ENCODE results near the gene SEMA3B.

- TF ChIP-seq, protein P1, sequence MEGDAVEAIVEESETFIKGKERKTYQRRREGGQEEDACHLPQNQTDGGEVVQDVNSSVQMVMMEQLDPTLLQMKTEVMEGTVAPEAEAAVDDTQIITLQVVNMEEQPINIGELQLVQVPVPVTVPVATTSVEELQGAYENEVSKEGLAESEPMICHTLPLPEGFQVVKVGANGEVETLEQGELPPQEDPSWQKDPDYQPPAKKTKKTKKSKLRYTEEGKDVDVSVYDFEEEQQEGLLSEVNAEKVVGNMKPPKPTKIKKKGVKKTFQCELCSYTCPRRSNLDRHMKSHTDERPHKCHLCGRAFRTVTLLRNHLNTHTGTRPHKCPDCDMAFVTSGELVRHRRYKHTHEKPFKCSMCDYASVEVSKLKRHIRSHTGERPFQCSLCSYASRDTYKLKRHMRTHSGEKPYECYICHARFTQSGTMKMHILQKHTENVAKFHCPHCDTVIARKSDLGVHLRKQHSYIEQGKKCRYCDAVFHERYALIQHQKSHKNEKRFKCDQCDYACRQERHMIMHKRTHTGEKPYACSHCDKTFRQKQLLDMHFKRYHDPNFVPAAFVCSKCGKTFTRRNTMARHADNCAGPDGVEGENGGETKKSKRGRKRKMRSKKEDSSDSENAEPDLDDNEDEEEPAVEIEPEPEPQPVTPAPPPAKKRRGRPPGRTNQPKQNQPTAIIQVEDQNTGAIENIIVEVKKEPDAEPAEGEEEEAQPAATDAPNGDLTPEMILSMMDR (IDR thresholded peaks at IDR 0.05; ENCODE audit: extremely low read depth in 1 of 2, insufficient read depth in 1 of 2, low read depth in 1 of 2, low read length in 2 of 2), result no peak
- TF ChIP-seq POLR2AphosphoS5 (IDR thresholded peaks at IDR 0.05; ENCODE audit: insufficient read depth, low read depth, low read length), result no peak
- no peak for TF ChIP-seq POLR2A (IDR thresholded peaks at IDR 0.05; ENCODE audit: low read depth, low read length)
- TF ChIP-seq, protein P2, sequence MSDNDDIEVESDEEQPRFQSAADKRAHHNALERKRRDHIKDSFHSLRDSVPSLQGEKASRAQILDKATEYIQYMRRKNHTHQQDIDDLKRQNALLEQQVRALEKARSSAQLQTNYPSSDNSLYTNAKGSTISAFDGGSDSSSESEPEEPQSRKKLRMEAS (IDR thresholded peaks at IDR 0.05; ENCODE audit: insufficient read depth, insufficient read length), result no peak
- no peak for TF ChIP-seq EZH2 (IDR thresholded peaks at IDR 0.05; ENCODE audit: borderline replicate concordance, low read depth, low read length, severe bottlenecking)
- no peak for TF ChIP-seq JUN (IDR thresholded peaks at IDR 0.05; ENCODE audit: borderline replicate concordance, insufficient read depth, insufficient read length, low read depth)
- no peak for TF ChIP-seq GATA2 (IDR thresholded peaks at IDR 0.05; ENCODE audit: insufficient read depth, insufficient read length, low read depth, low read length)
- no peak for TF ChIP-seq FOS (IDR thresholded peaks at IDR 0.05; ENCODE audit: borderline replicate concordance, insufficient read depth, low read length)
- TF ChIP-seq MYC (IDR thresholded peaks at IDR 0.05; ENCODE audit: low read depth, low read length), result no peak
Observed at GRCh38 chr3:50293079-50293801, 24.3 kb downstream of the SEMA3B start.
